Measurements from ENCODE around the gene CLIP1.

The CLIP1 gene

DNA sequence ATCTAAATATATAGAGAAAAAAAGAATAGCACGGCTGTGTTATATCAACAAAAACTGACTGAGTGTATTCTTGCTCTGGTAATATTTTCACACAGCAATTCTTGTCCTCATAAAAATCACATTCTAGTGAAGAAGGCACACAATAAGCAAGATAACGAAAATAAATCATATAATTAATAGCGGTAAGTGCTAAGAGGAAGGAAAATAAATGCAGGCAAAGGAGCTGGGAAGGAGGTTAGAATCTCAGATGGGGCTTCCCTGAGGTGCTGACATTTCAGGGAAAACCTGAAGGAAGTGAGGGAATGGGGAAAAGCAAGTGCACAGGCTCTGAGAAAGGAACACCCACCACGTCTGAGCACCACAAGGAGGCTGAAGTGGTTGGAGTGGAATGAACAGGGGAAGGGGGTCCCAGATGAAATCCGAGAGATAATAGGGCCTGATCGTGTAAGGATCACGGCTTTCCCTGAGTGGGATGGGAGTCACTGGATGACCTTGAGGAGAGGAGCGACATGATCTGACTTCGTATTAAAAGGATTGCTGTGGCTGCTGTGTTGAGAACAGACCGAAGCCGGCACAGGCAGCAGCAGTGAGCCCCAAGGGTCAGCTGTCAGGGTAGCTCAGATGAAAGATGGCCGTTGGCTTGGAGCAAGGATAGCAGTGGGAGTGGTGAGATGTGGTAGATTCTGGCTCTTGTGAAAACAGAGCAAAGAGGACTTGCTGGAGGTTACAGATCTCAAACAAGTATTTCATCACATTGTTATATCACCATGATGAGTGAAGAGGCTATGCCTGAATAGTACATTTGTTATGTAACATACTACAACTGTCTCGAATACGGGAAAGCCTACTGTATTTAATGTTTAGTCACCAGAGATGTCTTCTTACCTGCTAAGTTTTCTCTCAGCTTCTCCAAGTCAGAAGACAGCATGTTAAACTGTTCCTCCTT lies 89.1 kb downstream of the CLIP1 start:
- no peak for DNase-seq (ENCODE audit: extremely low read depth, low read depth)
- TF ChIP-seq, protein P1, sequence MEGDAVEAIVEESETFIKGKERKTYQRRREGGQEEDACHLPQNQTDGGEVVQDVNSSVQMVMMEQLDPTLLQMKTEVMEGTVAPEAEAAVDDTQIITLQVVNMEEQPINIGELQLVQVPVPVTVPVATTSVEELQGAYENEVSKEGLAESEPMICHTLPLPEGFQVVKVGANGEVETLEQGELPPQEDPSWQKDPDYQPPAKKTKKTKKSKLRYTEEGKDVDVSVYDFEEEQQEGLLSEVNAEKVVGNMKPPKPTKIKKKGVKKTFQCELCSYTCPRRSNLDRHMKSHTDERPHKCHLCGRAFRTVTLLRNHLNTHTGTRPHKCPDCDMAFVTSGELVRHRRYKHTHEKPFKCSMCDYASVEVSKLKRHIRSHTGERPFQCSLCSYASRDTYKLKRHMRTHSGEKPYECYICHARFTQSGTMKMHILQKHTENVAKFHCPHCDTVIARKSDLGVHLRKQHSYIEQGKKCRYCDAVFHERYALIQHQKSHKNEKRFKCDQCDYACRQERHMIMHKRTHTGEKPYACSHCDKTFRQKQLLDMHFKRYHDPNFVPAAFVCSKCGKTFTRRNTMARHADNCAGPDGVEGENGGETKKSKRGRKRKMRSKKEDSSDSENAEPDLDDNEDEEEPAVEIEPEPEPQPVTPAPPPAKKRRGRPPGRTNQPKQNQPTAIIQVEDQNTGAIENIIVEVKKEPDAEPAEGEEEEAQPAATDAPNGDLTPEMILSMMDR (IDR thresholded peaks at IDR 0.05; ENCODE audit: low read depth, low read length), result no peak

DNA sequence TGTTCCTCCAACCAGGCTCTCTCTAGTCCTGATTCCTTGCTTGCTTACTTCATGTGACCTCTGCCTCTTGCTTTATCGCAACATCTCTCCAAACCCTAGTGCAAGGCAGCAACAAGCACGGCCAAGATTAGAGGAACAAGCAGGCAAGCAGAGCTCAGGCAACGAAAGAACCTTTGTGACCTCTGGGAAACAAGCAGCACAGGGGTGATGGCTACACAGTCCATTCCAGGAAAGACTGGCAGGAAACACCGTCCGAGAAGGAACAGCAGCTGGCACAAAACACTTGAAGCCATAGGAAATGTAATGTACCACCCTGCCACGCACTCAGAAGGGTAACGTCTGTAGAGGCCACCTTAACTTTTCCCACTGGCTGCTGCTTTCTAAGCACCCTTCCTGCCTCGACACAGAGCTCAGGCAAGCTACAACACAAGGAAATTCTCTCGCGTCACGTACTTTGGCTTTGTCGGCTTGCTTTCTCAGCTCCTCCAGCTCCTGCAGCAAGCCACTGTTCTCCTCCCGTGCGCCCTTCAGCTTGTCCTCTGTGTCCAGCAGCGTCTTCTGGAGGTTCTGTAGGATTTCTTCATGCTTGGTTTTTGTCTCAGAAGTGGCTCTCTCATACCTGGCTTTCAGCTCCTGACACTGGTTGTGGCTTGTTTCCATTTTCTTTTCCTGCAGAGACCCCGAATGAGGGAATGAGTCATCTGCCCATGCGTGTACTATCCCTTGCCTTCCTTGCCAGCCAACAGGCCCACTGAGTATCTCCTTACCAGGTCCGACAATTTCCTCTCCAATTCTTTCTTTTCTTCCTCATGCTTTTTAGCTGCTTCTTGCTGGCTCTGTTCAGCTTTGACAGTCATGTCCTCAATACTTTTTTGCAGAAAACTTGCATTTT lies 94.7 kb downstream of the CLIP1 start:
- DNase-seq (ENCODE audit: extremely low read depth, low read depth), result no peak
- TF ChIP-seq, protein P1 (IDR thresholded peaks at IDR 0.05; ENCODE audit: low read depth, low read length), result no peak

DNA sequence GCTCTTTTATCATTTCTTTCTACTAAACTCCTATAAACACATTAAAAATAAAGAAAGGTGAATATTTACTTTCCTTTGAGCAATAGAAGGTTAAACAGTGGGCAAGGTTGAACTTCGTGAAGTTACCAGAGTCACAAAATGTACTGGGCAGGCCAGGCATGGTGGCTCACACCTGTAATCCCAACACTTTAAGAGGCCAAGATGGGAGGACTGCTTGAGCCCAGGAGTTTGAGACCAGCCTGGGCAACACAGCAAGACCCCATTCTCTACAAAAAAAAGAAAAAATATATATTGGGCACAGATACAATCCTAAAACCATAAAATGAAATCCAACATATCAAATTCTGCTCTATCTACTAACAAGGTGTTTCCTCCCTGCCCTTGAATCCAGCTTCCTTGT lies 95.5 kb downstream of the CLIP1 start:
- TF ChIP-seq, protein P1 (IDR thresholded peaks at IDR 0.05; ENCODE audit: low read depth, low read length), result no peak
- DNase-seq (ENCODE audit: extremely low read depth, low read depth), result no peak

DNA sequence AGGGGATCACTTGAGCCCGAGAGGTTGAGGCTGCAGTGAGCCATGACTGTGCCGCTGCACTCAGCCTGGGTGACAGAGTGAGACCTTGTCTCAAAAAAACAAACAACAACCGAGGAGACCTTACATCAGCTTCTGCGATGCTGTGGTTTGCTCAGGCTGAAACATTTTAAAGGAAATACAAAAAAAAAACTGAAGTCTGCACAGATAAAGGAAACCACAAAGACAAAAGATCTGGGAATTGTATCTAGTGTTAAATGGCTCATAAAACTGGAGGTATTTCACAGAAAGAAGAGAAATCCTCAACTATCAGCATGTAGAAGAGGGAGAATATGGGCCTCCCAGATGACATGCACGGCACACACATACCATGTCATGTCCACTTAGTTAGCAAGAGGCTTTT lies 95.9 kb downstream of the CLIP1 start:
- DNase-seq (ENCODE audit: extremely low read depth, low read depth), result no peak
- TF ChIP-seq, protein P1 (IDR thresholded peaks at IDR 0.05; ENCODE audit: low read depth, low read length), result no peak

DNA sequence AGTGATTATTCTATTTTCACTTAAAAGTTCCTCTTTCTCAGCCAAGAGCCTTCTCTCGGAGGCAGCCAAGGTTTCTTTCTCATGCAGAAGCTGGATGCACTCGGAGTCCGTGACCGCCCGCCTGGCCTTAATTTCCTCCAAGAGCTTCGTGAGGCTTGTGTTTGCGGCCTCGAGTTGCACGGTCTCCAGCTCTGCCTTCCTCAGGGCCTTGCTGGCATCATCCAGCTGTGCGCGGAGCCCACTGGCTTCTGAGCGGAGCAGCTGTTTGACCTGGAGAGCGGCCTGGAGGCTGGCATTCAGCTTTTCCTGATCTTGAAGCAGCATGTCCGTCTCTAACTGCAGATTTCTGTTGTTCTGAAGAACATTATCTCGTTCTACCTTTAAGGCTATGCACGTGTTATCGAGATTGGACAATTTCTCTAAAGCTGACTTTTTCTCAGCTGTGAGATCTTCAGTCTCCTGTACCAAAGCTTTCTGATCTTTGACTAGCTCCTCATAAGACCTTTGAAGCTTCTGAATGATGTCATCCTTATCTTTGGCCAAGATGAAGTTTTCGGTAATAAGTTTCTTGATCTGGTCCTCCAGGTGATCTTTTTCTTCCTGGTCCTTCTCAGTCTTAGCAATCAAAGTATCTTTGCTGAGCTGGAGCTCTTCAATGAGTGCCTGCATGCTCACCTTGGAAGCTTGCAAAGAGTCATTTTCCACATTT lies 99.0 kb downstream of the CLIP1 start:
- no peak for DNase-seq (ENCODE audit: extremely low read depth, low read depth)
- TF ChIP-seq, protein P1 (IDR thresholded peaks at IDR 0.05; ENCODE audit: low read depth, low read length), result no peak

DNA sequence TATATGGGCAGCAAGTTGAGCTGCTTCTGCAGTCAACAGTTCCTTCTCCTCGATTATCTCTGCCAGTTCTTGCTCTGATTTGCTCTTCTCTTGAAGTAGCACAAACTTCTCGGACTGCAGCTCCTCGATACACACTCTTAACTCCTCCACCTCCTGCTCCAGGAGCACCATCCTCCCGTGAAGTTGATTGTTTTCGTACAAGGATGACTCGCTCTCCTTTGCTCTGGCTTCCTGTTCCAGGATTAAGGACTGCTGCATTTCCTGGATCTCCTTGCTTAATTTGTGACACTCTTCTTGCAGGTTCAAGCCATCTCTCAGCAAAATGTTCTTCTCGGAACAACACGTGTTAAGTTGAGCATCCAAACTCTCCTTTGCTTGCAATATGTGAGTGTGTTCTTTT lies 100.0 kb downstream of the CLIP1 start:
- DNase-seq (ENCODE audit: extremely low read depth, low read depth), result no peak
- TF ChIP-seq, protein P1 (IDR thresholded peaks at IDR 0.05; ENCODE audit: low read depth, low read length), result no peak
